ENCODE data around the gene PMEPA1.

Gene PMEPA1

GRCh38 chr20:57749131-57749690, 39.4 kb upstream of the PMEPA1 start:
- H3K4me2 ChIP-seq (ENCODE audit: low read length): no peak overlapping the region; the same call in 1 of the 2 replicates
- H3K9me2 ChIP-seq (replicated peaks; ENCODE audit: control insufficient read depth, low read length): no peaks in the 10 kb centered on the region
- no peak overlapping the region for H3K27ac ChIP-seq (ENCODE audit: low read depth, low read length)
- peaks cover 7% of the 10 kb centered on the region; the same call in 1 of the 2 replicates for H3K4me1 ChIP-seq (ENCODE audit: control insufficient read depth, low read length)
- H3K36me3 ChIP-seq (ENCODE audit: control insufficient read depth, low read length): no peaks in the 10 kb centered on the region
- H3K9me3 ChIP-seq (ENCODE audit: control insufficient read depth, insufficient read depth, low read length): no peaks in the 10 kb centered on the region
- H3K4me3 ChIP-seq (ENCODE audit: low read length): no peak overlapping the region
- no peaks in the 10 kb centered on the region for H3K79me2 ChIP-seq (ENCODE audit: control insufficient read depth, low read length)
- no peaks in the 10 kb centered on the region for H3F3A ChIP-seq (ENCODE audit: control insufficient read depth, insufficient read depth)
- H3K27me3 ChIP-seq (ENCODE audit: control insufficient read depth, low read length): peaks cover 49% of the 10 kb centered on the region
- no peaks in the 10 kb centered on the region for H4K20me1 ChIP-seq (ENCODE audit: control insufficient read depth, insufficient read depth, low read depth, low read length)
- TF ChIP-seq CTCF (IDR thresholded peaks at IDR 0.05; ENCODE audit: low read depth, low read length, poor library complexity, severe bottlenecking) (no peak), EZH2phosphoT487 (IDR thresholded peaks at IDR 0.05; ENCODE audit: borderline replicate concordance, low read length) (no peak)

- TF ChIP-seq EZH2phosphoT487 (IDR thresholded peaks at IDR 0.05; ENCODE audit: borderline replicate concordance, low read length) (no peak), CTCF (IDR thresholded peaks at IDR 0.05; ENCODE audit: low read depth, low read length, poor library complexity, severe bottlenecking) (no peak)
- no peaks in the 10 kb centered on the region for H4K20me1 ChIP-seq (ENCODE audit: control insufficient read depth, insufficient read depth, low read depth, low read length)
- no peaks in the 10 kb centered on the region for H3K9me2 ChIP-seq (replicated peaks; ENCODE audit: control insufficient read depth, low read length)
- no peak overlapping the region for H3K27ac ChIP-seq (ENCODE audit: low read depth, low read length)
- H3K9me3 ChIP-seq (ENCODE audit: control insufficient read depth, insufficient read depth, low read length): no peaks in the 10 kb centered on the region
- H3K4me2 ChIP-seq (ENCODE audit: low read length): no peak overlapping the region; the same call in 1 of the 2 replicates
- no peaks in the 10 kb centered on the region for H3K79me2 ChIP-seq (ENCODE audit: control insufficient read depth, low read length)
- H3K27me3 ChIP-seq (ENCODE audit: control insufficient read depth, low read length): peaks cover 48% of the 10 kb centered on the region
- no peak overlapping the region for H3K4me3 ChIP-seq (ENCODE audit: low read length)
- H3K36me3 ChIP-seq (ENCODE audit: control insufficient read depth, low read length): no peaks in the 10 kb centered on the region
- H3K4me1 ChIP-seq (ENCODE audit: control insufficient read depth, low read length): peaks cover 7% of the 10 kb centered on the region; the same call in 1 of the 2 replicates
- no peaks in the 10 kb centered on the region for H3F3A ChIP-seq (ENCODE audit: control insufficient read depth, insufficient read depth)
Observed at GRCh38 chr20:57748601-57749130, 38.9 kb upstream of the PMEPA1 start.

- no peaks in the 10 kb centered on the region for H3F3A ChIP-seq (ENCODE audit: control insufficient read depth, insufficient read depth)
- TF ChIP-seq EZH2phosphoT487 (IDR thresholded peaks at IDR 0.05; ENCODE audit: borderline replicate concordance, low read length) (no peak), CTCF (IDR thresholded peaks at IDR 0.05; ENCODE audit: low read depth, low read length, poor library complexity, severe bottlenecking) (no peak)
- no peaks in the 10 kb centered on the region for H3K79me2 ChIP-seq (ENCODE audit: control insufficient read depth, low read length)
- H3K36me3 ChIP-seq (ENCODE audit: control insufficient read depth, low read length): no peaks in the 10 kb centered on the region
- peaks cover 42% of the 10 kb centered on the region for H3K27me3 ChIP-seq (ENCODE audit: control insufficient read depth, low read length)
- no peaks in the 10 kb centered on the region for H3K9me2 ChIP-seq (replicated peaks; ENCODE audit: control insufficient read depth, low read length)
- H3K4me3 ChIP-seq (ENCODE audit: low read length): no peak overlapping the region
- H3K27ac ChIP-seq (ENCODE audit: low read depth, low read length): no peak overlapping the region
- no peaks in the 10 kb centered on the region for H4K20me1 ChIP-seq (ENCODE audit: control insufficient read depth, insufficient read depth, low read depth, low read length)
- H3K4me1 ChIP-seq (ENCODE audit: control insufficient read depth, low read length): peaks cover 7% of the 10 kb centered on the region; the same call in 1 of the 2 replicates
- H3K9me3 ChIP-seq (ENCODE audit: control insufficient read depth, insufficient read depth, low read length): no peaks in the 10 kb centered on the region
- H3K4me2 ChIP-seq (ENCODE audit: low read length): no peak overlapping the region
Observed at GRCh38 chr20:57747861-57748481, 38.2 kb upstream of the PMEPA1 start.
